Omental fat pad (tissue), 4 donors: ENCODE data around the gene SDK1. TPM values are rescaled to one million over a fixed set of nuclear protein-coding genes. Genes with fewer than 3 reads are reported as not detected.

ENCODE experiments used
- ATAC-seq: fragments of 150-250 bp; one replicate; pipeline ENCODE4 v1.9.1; 2016; ENCODE audit warnings: mild to moderate bottlenecking, moderate library complexity; ENCODE audit not compliant: low FRiP score
- DNase-seq: peaks from one replicate; pipeline ENCODE4 v3.0.0-alpha.2; 2019; ENCODE audit warnings: low spot score
- total RNA-seq, 4 donors: library from RNA; depleted of rRNA; stranded (reverse); fragments of >200 nt; gene quantifications; one replicate each; pipeline ENCODE4 v1.1.0, GENCODE V29; 2016
- TF ChIP-seq, protein P1 (sequence below), 3 donors: fragments of 450-650 bp; IDR thresholded peaks; one replicate each; pipeline ENCODE4 v1.5.1; 2016 to 2017; ENCODE audit warnings: antibody characterized with exemption in 3 of 3, mild to moderate bottlenecking in 3 of 3, moderate library complexity in 2 of 3

SDK1 gene
- total RNA-seq, 4 donors from 2014 or later: 2.5 to 14.7 (median 5.4) TPM

DNA sequence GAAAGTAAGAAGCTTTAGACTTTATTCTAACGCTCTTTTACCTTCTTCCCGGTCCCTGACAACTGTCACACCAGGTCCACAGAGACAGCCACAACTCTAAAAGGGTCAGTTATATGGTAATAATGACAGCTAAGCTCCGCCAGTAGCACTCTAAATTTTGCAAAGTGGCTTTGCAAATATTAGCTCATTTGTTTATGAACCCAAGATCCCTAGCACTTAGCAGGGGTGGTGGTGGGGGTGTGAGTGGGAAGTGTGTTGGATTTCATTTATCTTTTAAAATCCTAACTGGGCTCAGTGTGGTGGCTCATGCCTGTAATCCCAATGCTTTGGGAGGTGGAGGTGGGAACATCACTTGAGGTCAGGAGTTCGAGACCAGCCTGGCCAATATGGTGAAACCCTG is 34.8 kb upstream of the SDK1 start:
- ATAC-seq (no peak), DNase-seq (no peak)
- TF ChIP-seq, protein P1, sequence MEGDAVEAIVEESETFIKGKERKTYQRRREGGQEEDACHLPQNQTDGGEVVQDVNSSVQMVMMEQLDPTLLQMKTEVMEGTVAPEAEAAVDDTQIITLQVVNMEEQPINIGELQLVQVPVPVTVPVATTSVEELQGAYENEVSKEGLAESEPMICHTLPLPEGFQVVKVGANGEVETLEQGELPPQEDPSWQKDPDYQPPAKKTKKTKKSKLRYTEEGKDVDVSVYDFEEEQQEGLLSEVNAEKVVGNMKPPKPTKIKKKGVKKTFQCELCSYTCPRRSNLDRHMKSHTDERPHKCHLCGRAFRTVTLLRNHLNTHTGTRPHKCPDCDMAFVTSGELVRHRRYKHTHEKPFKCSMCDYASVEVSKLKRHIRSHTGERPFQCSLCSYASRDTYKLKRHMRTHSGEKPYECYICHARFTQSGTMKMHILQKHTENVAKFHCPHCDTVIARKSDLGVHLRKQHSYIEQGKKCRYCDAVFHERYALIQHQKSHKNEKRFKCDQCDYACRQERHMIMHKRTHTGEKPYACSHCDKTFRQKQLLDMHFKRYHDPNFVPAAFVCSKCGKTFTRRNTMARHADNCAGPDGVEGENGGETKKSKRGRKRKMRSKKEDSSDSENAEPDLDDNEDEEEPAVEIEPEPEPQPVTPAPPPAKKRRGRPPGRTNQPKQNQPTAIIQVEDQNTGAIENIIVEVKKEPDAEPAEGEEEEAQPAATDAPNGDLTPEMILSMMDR (IDR thresholded peaks at IDR 0.05): no peak

DNA sequence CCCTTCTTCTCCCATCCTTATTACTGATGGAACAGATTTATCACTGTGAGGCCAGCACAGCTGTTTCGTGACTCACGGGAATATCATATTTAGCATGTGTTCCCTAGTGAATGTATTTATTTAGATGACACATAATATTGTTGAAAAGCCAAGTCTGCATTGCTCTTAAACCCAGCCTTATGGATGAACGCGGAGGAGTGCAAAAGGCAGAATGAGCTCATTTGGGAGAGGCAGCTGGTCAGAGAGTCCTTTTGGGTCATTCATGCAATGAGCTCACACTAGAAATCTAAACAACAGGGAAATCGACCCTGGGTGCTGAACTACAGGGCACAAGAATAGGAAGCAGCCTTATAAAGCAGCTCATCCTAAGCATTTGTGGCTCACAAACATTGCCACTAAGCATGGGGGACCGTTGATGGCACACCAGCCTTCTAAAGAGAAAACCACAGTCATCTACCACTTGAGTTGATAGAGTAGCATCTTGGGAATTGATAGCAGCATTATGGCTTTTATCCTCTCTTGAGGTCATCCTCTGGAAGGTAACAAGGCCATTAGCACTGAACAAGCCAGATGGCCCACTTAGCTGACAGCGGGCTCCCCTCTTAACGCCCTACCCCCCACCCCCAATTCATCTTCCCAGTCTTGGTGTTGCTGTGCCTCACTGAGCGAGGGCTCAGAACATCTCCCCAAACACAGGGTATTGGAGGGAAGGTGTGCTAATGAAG is 32.9 kb upstream of the SDK1 start:
- TF ChIP-seq, protein P1 (IDR thresholded peaks at IDR 0.05): no peak
- DNase-seq (no peak), ATAC-seq (no peak)

DNA sequence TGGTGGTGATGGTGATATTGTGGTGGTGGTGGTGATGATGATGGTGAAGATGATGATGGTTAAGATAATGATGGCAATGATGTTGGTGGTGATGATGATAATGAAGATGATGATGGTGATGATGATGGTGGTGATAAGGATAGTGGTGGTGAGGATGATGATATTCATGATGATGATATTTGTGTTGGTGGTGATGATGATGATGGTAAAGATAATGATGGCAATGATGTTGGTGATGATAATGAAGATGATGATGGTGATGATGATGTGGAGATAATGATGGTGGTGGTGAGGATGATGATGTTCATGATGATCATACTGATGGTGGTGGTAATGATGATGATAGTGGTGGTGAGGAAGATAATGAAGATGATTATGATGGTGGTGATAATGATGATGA is 30.7 kb upstream of the SDK1 start:
- DNase-seq (no peak), ATAC-seq (no peak)
- TF ChIP-seq, protein P1 (IDR thresholded peaks at IDR 0.05): no peak

DNA sequence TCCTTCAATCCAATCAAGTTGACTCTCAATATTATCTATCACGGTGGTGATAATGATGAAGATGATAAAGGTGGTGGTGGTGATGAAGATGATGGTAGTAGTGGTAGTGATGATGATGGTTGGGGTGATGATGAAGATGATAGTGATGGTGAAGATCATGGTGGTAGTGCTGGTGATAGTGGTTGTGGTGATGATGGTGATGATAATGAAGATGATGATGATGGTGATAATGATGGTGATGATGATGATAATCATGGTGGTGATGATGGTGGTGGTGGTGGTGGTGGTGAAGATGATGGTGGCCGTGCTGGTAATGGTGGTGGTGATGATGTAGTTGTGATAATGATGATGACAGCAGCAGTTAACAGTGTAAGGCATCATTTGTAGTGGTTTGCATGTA is 29.8 kb upstream of the SDK1 start:
- DNase-seq: no peak
- no peak for ATAC-seq
- TF ChIP-seq, protein P1 (IDR thresholded peaks at IDR 0.05): no peak

DNA sequence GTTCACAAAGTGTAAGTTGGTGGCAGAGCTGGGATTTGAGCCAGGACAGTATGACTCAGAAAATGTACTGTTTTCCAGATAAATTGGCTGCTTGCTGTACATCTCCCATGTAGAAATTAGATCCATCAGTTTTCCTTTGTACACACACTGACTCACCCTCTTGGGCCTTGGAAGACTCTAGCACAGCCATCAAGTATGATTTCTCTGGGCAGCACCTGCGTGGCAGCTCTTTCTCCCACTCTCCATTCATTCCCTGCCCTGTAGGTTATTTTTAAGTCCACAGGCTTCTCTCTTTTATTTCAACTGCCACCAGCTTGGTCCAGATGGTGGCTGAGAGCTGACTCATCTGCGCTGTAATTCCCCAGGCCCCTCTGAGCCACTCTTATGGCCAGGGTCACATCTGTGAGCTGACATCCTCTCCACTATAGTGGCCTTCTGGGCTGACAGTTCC is 28.3 kb upstream of the SDK1 start:
- TF ChIP-seq, protein P1 (IDR thresholded peaks at IDR 0.05): no peak
- no peak for ATAC-seq
- no peak for DNase-seq

DNA sequence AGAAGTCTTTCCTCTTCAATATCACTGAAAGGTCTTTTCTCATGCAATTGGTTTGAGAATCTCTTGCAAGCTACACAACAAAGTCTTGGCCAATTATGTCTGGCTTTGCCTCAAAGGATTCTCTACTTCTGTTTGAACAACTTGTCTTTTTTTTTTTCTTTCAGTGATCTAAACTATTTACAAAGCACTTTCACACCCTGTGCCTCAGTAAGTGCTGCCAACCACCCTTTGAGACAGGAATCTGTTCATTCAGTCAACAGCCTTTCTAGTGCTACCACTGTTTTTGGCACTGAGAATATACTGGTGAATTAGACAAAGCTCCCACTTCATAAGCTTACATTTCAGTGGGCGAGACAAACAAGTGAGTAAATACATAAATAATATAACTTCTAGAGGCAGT is 26.9 kb upstream of the SDK1 start:
- ATAC-seq: no peak
- TF ChIP-seq, protein P1 (IDR thresholded peaks at IDR 0.05): no peak
- DNase-seq: no peak
